DND-41 (cell line): ENCODE measurements around the gene GIPC2.

ENCODE experiments used
- ATAC-seq: fragments of 200-7000 bp; cut with Tn5 transposase; 3 replicates; pipeline ENCODE4 v1.9.1; 2021; ENCODE audit warnings: low read depth; ENCODE audit not compliant: insufficient read depth
- DNase-seq: peaks from one replicate; pipeline ENCODE4 v3.0.0-alpha.2; 2020
- H2AFZ ChIP-seq: 2 replicates; pipeline ENCODE4 v1.6.0; 2012; ENCODE audit warnings: low read depth, low read length
- H3K27ac ChIP-seq: 2 replicates; pipeline ENCODE4 v1.5.1; 2012; ENCODE audit warnings: low read length, inconsistent platforms
- H3K27me3 ChIP-seq: fragments of 200-600 bp; sonication (generic); 2 replicates; pipeline ENCODE4 v1.6.0; 2012; ENCODE audit warnings: low read length, mild to moderate bottlenecking, inconsistent platforms; ENCODE audit not compliant: insufficient read depth, poor library complexity
- H3K36me3 ChIP-seq: 2 replicates; pipeline ENCODE4 v1.5.1; 2012; ENCODE audit warnings: low read length, inconsistent platforms; ENCODE audit not compliant: insufficient read depth
- H3K4me1 ChIP-seq: 2 replicates; pipeline ENCODE4 v1.5.1; 2012; ENCODE audit warnings: mild to moderate bottlenecking, low read length; ENCODE audit not compliant: insufficient read depth
- H3K4me2 ChIP-seq: 2 replicates; pipeline ENCODE4 v1.6.0; 2012; ENCODE audit warnings: mild to moderate bottlenecking, moderate library complexity, low read length, inconsistent platforms; ENCODE audit not compliant: insufficient read depth
- H3K4me3 ChIP-seq, 2 experiments: fragments of 200-600 bp in 1 of 2; shearing (Covaris generic) in 1 of 2; 2 replicates each; pipeline ENCODE4 v1.5.1; 2012 to 2016; ENCODE audit warnings: inconsistent platforms in 2 of 2, low read length in 2 of 2, mild to moderate bottlenecking in 2 of 2, low read depth in 1 of 2, moderate library complexity in 1 of 2
- H3K79me2 ChIP-seq: 2 replicates; pipeline ENCODE4 v1.6.0; 2012; ENCODE audit warnings: low read length, inconsistent platforms; ENCODE audit not compliant: insufficient read depth
- H3K9ac ChIP-seq: 2 replicates; pipeline ENCODE4 v1.6.0; 2012; ENCODE audit warnings: low read depth, mild to moderate bottlenecking, inconsistent platforms, low read length, moderate library complexity
- H3K9me3 ChIP-seq: 2 replicates; pipeline ENCODE4 v1.5.1; 2012; ENCODE audit warnings: low read length, moderate library complexity, mild to moderate bottlenecking, inconsistent platforms; ENCODE audit not compliant: insufficient read depth, severe bottlenecking
- H4K20me1 ChIP-seq: 2 replicates; pipeline ENCODE4 v1.6.0; 2012; ENCODE audit warnings: low read length; ENCODE audit not compliant: insufficient read depth
- CTCF ChIP-seq: IDR thresholded peaks from 2 replicates; pipeline ENCODE4 v1.5.1; 2012; ENCODE audit warnings: borderline replicate concordance, low read length, moderate library complexity, mild to moderate bottlenecking; ENCODE audit not compliant: poor library complexity, severe bottlenecking; ENCODE audit errors: extremely low read depth
- EZH2 ChIP-seq: IDR thresholded peaks from 3 replicates; pipeline ENCODE4 v1.6.1; 2012; ENCODE audit warnings: borderline replicate concordance, low read depth, mild to moderate bottlenecking, moderate library complexity, low read length, inconsistent platforms; ENCODE audit not compliant: severe bottlenecking

The GIPC2 gene

DNA sequence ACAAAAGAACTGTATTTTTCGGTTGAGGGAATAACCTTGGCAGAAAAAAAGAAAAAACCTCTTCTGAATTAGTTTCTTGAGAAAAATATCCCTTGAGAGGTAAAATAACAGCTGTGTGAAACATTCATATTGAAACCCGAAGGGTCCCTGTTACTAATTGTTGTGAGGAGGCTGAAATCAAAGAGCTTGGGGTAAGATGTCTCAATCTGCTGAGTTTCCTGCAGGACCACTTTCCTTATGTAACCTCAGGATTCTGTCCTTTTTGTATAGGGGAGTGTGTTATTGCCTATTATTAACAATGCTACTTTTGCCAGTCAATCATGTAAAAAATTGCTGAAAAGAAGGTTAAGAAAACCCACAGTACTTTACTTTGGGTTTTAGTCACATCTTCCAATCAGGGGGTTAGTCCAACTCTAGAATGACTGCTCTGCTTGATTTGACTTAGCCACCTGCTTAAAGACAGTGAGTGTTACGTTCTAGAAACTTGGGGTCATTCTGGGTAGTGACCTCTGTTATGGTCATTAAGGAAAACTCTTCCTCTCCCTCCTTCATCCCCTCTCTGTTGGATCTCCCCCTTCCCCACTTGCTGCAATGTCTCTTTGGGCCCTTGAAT is 138.8 kb downstream of the GIPC2 start:
- no peaks in the 10 kb centered on the region for H4K20me1 ChIP-seq
- TF ChIP-seq EZH2, result no peak
- TF ChIP-seq CTCF, result no peak
- H3K9ac ChIP-seq, result no peak overlapping the region
- no peak overlapping the region for H3K4me3 ChIP-seq
- no peaks in the 10 kb centered on the region for H3K36me3 ChIP-seq
- no peak for ATAC-seq
- no peak overlapping the region for H2AFZ ChIP-seq
- no peak overlapping the region for H3K27ac ChIP-seq
- no peaks in the 10 kb centered on the region for H3K4me1 ChIP-seq
- DNase-seq, result no peak
- H3K4me2 ChIP-seq, result no peak overlapping the region
- no peaks in the 10 kb centered on the region for H3K27me3 ChIP-seq
- H3K79me2 ChIP-seq, result no peaks in the 10 kb centered on the region
- no peaks in the 10 kb centered on the region for H3K9me3 ChIP-seq
